ENCODE results near the gene ABLIM2.

Gene ABLIM2

DNA sequence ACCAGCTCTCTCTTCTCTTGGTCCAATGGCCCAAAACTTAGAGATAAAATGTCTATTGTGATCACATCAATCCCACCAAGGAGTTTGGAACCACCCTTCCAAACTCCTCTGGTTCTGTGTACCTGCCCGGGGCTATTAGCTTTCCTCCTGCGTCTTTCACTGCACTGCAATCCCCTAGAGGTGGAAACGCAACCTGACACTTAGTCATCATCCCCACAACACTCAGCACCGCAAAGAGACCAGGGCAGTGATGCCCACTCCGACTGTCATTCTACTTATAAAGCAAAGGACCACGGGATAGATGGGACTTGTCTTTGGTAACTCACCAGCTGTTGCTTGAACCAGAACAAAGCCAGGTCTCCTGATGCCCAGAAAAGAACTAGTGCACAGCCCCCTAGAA lies 240.9 kb downstream of the ABLIM2 start:
- peak in 1 of 2 experiments; percentile 42 for DNase-seq

GRCh38 chr4:7915875-7916242 lies 242.8 kb downstream of the ABLIM2 start:
- no peak for DNase-seq
